NCI-H1694 (cell line): ENCODE measurements around the gene HOXD13.

Experiments used
- DNase-seq: peaks from one replicate; lab custom pipeline; 2025; lab: John Stamatoyannopoulos, UW

Gene HOXD13

GRCh38 chr2:176132205-176133171 is 40.0 kb downstream of the HOXD13 start:
- no peak for DNase-seq

GRCh38 chr2:176133389-176133788 is 40.9 kb downstream of the HOXD13 start:
- no peak for DNase-seq

- DNase-seq = no peak
These were observed 41.5 kb downstream of the HOXD13 start for GRCh38 chr2:176134035-176134434.

- DNase-seq = peak; percentile 10
These were observed 42.5 kb downstream of the HOXD13 start for GRCh38 chr2:176135035-176135440.

GRCh38 chr2:176136374-176137251 is 44.1 kb downstream of the HOXD13 start:
- DNase-seq = peak; percentile 31

GRCh38 chr2:176137252-176137580 is 44.7 kb downstream of the HOXD13 start:
- no peak for DNase-seq

GRCh38 chr2:176137906-176138305 is 45.4 kb downstream of the HOXD13 start:
- DNase-seq = no peak

GRCh38 chr2:176138526-176138922 is 46.0 kb downstream of the HOXD13 start:
- no peak for DNase-seq

- DNase-seq = no peak
These were observed 46.6 kb downstream of the HOXD13 start for GRCh38 chr2:176138923-176139660.

GRCh38 chr2:176139661-176140512 is 47.4 kb downstream of the HOXD13 start:
- DNase-seq = no peak

GRCh38 chr2:176140513-176141317 is 48.2 kb downstream of the HOXD13 start:
- DNase-seq = peak; percentile 64

- no peak for DNase-seq
These were observed 49.8 kb downstream of the HOXD13 start for GRCh38 chr2:176142281-176142680.
